Superior temporal gyrus (tissue), 1 donor: Measurements from ENCODE around the gene NRF1.
"Not testable (repeated sequence)": the region's sequence is repeated elsewhere in the genome, so short reads cannot be mapped to it uniquely, and the experiment has no call there.

Source experiments
- DNase-seq: peaks from one replicate; pipeline ENCODE4 v3.0.0-alpha.2; 2016; ENCODE audit errors: extremely low spot score

Gene NRF1

GRCh38 chr7:129611246-129612111 is at the start of gene NRF1:
Gene NRF1, plus strand, starts transcription at chr7:129611720. Its CDS starts 45,632 bp downstream, at chr7:129657352.
- peak; percentile 83 for DNase-seq

DNA sequence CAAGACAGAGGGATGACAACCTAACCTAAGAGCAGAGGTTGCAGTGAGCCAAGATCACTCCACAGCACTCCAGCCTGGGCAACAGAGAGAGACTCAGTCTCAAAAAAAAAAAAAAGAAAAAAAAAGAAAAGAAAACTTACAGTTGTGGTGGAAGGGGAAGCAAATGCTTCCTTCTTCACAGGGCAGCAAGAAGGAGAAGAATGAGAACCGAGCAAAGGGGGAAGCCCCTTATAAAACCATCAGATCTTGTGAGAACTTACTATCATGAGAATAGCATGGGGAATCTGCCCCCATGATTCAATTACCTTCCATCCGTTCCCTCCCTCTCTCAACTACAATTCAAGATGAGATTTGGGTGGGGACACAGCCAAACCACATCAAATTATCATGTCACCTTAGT is 45.2 kb upstream of the NRF1 start:
- not testable (repeated sequence) for DNase-seq

DNA sequence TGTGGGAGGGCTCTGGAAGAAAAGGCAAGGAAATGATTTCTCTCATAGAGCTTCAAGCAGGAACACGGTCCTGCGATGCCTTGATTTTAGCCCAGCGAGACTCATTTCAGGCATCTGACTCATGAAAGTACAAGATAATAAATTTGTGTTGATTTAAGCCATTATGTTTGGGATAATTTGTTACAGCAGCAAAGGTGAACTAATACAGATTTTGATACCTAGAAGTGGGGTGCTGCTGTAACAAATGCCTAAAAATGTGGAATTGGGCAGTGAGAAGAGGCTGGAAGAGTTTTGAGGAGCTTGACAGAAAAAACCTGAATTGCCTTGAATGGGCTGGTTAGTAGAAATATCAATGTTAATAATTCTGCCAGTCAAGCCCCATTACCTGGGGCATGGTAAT is 44.1 kb upstream of the NRF1 start:
- no peak for DNase-seq

GRCh38 chr7:129568240-129568639 is 43.3 kb upstream of the NRF1 start:
- no peak for DNase-seq

- DNase-seq = no peak
These were observed 42.2 kb upstream of the NRF1 start for GRCh38 chr7:129569326-129569725.

GRCh38 chr7:129569811-129570215 is 41.7 kb upstream of the NRF1 start:
- DNase-seq = no peak

- DNase-seq = no peak
These were observed 40.3 kb upstream of the NRF1 start for GRCh38 chr7:129571201-129571600.

- no peak for DNase-seq
These were observed 39.3 kb upstream of the NRF1 start for GRCh38 chr7:129572205-129572604.

GRCh38 chr7:129574487-129574886 is 37.0 kb upstream of the NRF1 start:
- DNase-seq = no peak

DNA sequence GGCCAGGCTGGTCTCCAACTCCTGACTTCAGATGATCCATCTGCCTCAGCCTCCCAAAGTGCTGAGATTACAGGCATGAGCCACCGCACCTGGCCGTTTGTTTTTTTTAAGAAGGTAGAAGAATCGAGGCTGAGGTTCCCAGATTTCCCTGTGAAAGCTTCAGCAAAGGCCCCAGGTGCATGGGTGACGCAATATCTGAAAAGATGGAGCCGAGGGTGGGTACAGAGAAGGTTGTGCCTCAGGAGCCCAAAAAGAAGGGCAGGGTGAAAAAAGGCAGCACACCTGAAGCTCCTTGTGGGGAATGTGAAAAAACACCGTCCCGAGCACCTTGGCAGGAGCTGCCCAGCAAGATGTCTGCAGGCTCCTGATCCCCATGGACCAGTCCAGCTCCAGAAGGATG is 35.8 kb upstream of the NRF1 start:
- DNase-seq = no peak

GRCh38 chr7:129576138-129576537 is 35.4 kb upstream of the NRF1 start:
- DNase-seq = no peak

DNA sequence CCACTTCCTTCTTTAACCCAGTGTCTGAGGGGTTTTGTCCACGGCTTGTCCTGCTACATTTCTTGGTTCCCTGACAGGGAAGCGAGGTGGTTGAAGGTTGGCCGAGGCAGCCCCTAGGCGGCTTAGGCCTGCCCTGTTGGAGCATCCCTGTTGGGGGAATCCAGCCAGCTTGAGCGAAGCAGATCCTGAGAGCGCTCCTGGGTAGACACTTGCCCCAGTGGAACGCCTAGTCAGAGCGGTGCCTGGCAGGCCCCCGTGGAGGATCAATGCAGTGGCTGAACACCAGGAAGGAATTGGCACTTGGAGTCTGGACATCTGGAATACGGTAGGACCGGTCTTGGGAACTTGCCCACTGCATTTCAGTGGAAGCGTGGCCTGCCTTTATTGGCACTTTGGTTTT is 32.7 kb upstream of the NRF1 start:
- no peak for DNase-seq

- DNase-seq = not testable (repeated sequence)
These were observed 25.3 kb upstream of the NRF1 start for GRCh38 chr7:129586179-129586578.

GRCh38 chr7:129588268-129588667 is 23.3 kb upstream of the NRF1 start:
- no peak for DNase-seq

GRCh38 chr7:129591868-129592267 is 19.7 kb upstream of the NRF1 start:
- no peak for DNase-seq

DNA sequence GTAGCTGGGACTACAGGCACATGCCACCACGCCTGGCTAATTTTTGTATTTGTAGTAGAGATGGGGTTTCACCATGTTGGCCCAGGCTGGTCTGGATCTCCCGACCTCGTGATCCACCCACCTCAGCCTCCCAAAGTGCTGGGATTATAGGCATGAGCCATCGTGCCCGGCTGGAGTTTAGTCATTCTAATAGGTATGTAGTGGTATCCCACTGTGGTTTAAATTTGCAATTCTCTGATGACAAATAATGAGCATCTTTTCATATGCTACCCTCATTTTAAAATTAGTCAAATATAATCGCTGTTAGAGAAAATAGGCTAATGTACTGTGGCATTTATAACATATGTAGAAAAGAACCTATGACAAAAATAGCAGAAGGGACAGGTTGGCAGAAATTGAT is 15.1 kb upstream of the NRF1 start:
- not testable (repeated sequence) for DNase-seq

DNA sequence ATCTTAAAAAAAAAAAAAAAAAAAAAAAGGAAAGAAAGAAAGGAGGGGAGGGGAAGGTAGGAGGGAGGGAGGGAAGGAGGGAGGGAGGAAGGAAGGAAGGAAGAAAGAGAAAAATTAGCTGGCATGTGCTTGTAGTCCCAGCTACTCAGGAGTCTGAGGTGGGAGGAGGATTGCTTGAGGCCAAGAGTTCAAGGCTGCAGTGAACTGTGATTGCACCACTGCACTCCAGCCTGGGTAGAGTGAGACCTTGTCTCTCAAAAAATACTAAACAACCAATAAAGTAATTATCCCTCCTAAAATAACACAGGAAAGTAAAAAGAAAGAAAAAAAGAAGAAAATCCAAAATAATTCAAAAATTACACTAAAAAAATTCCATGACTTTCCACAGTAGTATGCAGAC is 13.8 kb upstream of the NRF1 start:
- no peak for DNase-seq

DNA sequence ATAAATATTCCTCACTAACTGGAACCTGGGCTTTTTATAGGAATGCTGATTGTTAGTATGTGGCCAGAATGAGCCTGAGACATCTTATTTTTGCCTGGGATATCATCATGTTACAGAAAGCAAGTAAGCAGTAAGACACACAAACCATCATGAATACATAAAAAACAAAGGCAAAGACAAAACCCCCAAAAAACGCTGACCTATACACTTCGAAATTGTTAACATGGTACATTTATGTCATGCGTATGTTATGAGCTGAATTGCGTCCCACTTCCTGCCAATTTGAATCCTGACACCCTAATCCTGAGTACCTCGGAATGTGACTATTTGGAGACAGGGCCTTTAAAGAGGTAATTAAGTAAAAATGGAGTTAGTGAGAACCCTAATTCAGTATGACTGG is 12.3 kb upstream of the NRF1 start:
- no peak for DNase-seq

- DNase-seq = not testable (repeated sequence)
These were observed 7.9 kb upstream of the NRF1 start for GRCh38 chr7:129603594-129603993.

GRCh38 chr7:129604021-129604420 is 7.5 kb upstream of the NRF1 start:
- not testable (repeated sequence) for DNase-seq

DNA sequence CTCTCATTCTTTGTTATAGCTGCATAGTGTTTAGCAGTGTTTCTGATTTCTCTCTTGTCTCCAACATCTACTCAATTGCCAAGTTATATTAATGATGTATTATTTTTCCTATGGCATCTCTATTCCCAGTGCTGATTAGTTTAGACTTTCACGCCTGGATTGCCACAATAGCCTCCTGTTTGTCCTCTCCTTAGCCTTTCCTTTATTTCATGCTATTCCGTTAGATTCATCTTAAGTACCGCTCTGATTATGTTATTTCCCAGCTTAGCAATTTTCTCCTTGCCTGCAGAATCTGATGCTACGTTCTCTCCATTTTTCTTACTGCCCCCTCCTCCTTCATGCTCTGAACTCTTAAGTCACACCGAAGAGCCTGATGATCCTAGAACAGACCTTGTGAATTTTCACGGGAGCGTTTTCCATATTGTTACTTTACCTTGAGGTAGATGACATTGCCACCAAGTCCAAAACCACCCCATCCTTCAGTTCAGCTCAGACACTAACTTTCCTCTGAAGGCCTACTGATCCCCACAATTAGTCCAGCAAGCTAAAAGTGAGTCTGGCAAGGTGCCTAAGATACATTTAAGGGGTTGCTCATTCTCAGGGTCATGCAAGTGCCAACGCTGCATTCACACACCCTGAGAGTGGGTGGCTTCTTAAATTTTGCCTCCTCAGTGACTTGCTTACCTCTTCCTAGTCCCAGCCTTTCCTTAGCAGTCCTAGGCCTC is 6.6 kb upstream of the NRF1 start:
- no peak for DNase-seq

- DNase-seq = no peak
These were observed 5.4 kb upstream of the NRF1 start for GRCh38 chr7:129605960-129606614.

DNA sequence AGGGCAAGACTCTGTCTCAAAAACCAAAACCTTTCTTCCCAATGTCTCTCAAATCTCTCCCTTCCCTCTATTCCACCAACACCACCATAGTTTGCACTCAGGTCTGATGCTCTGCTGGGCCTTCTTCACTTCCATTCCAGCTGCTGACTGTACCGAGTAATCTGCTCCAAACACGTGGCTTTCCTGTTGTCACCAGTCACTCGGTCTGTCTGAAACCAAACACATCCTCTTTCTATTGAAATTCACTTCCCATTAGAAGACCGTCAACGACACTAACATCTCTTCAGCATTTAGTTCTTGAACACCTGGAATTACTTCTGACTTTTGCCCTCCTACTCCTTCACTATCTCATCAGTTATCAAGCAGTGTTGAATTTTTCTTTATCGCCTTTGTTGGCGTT is 4.7 kb upstream of the NRF1 start:
- no peak for DNase-seq
